Activated T-helper 17 cell treated with anti-CD3 and anti-CD28 coated beads, Interleukin-2, amount 50 U/mL, for 72 hours (primary cell): ENCODE results near the gene CYTH1. TPM values are rescaled to one million over a fixed set of nuclear protein-coding genes. Genes with fewer than 3 reads are reported as not detected.
A peak's percentile ranks its signal among the peaks of the same experiment; 100 is the strongest.

Source experiments
- ATAC-seq: fragments of 150-1000 bp; cut with Tn5 transposase; replicated peaks from 2 replicates; pipeline ENCODE4 v1.10.0; 2021; ENCODE audit warnings: mild to moderate bottlenecking, moderate library complexity
- H3K27ac Mint-ChIP-seq: one replicate; pipeline ENCODE4 v1.8.0; 2022; ENCODE audit warnings: mixed read lengths
- H3K27me3 Mint-ChIP-seq: one replicate; pipeline ENCODE4 v1.8.0; 2022; ENCODE audit warnings: mixed read lengths
- H3K36me3 Mint-ChIP-seq: one replicate; pipeline ENCODE4 v1.8.0; 2022; ENCODE audit warnings: low read depth, mild to moderate bottlenecking, mixed read lengths
- H3K4me1 Mint-ChIP-seq: one replicate; pipeline ENCODE4 v1.8.0; 2022; ENCODE audit warnings: mixed read lengths
- H3K4me3 Mint-ChIP-seq: one replicate; pipeline ENCODE4 v1.8.0; 2022; ENCODE audit warnings: mild to moderate bottlenecking, mixed read lengths
- H3K9me3 Mint-ChIP-seq: one replicate; pipeline ENCODE4 v1.8.0; 2022; ENCODE audit warnings: mixed read lengths
- total RNA-seq, 2 donors: library from RNA; stranded (reverse); gene quantifications; one replicate each; pipeline ENCODE4 v1.2.3, GENCODE V29; 2022

The CYTH1 gene
- total RNA-seq, 2 donors from 2014 or later, result 173 to 195 TPM

GRCh38 chr17:78797691-78798585, 15.9 kb upstream of the CYTH1 start:
- Mint-ChIP-seq H3K4me3 (peak overlapping the region; percentile 69), H3K36me3 (peaks cover 98% of the 10 kb centered on the region), H3K27ac (peak overlapping the region; percentile 88), H3K4me1 (peaks cover 56% of the 10 kb centered on the region), H3K27me3 (no peaks in the 10 kb centered on the region), H3K9me3 (no peaks in the 10 kb centered on the region)
- peak; percentile 58 for ATAC-seq

GRCh38 chr17:78797213-78797612, 15.1 kb upstream of the CYTH1 start:
- ATAC-seq, result no peak
- Mint-ChIP-seq H3K36me3 (peaks cover 94% of the 10 kb centered on the region), H3K4me1 (peaks cover 57% of the 10 kb centered on the region), H3K27ac (no peak overlapping the region), H3K9me3 (no peaks in the 10 kb centered on the region), H3K27me3 (no peaks in the 10 kb centered on the region), H3K4me3 (no peak overlapping the region)

- no peak for ATAC-seq
- H3K27ac Mint-ChIP-seq, result no peak overlapping the region
- H3K4me1 Mint-ChIP-seq, result peaks cover 62% of the 10 kb centered on the region
- H3K36me3 Mint-ChIP-seq, result peaks cover 94% of the 10 kb centered on the region
- no peaks in the 10 kb centered on the region for H3K27me3 Mint-ChIP-seq
- no peak overlapping the region for H3K4me3 Mint-ChIP-seq
- no peaks in the 10 kb centered on the region for H3K9me3 Mint-ChIP-seq
These were observed 14.4 kb upstream of the CYTH1 start for GRCh38 chr17:78796517-78796900.

- Mint-ChIP-seq H3K4me3 (no peak overlapping the region), H3K36me3 (peaks cover 94% of the 10 kb centered on the region), H3K4me1 (peaks cover 62% of the 10 kb centered on the region), H3K27me3 (no peaks in the 10 kb centered on the region), H3K9me3 (no peaks in the 10 kb centered on the region), H3K27ac (peak overlapping the region; percentile 59)
- ATAC-seq, result no peak
These were observed 13.9 kb upstream of the CYTH1 start for GRCh38 chr17:78795861-78796516.

GRCh38 chr17:78794864-78795640, 13.0 kb upstream of the CYTH1 start:
- Mint-ChIP-seq H3K4me1 (peaks cover 57% of the 10 kb centered on the region), H3K9me3 (no peaks in the 10 kb centered on the region), H3K27ac (peak overlapping the region; percentile 59), H3K36me3 (peaks cover 89% of the 10 kb centered on the region), H3K4me3 (no peak overlapping the region), H3K27me3 (no peaks in the 10 kb centered on the region)
- no peak for ATAC-seq

GRCh38 chr17:78794399-78794798, 12.3 kb upstream of the CYTH1 start:
- no peak overlapping the region for H3K4me3 Mint-ChIP-seq
- ATAC-seq, result no peak
- no peaks in the 10 kb centered on the region for H3K27me3 Mint-ChIP-seq
- H3K4me1 Mint-ChIP-seq, result peaks cover 58% of the 10 kb centered on the region
- H3K27ac Mint-ChIP-seq, result peak overlapping the region; percentile 51
- H3K9me3 Mint-ChIP-seq, result no peaks in the 10 kb centered on the region
- H3K36me3 Mint-ChIP-seq, result peaks cover 83% of the 10 kb centered on the region

GRCh38 chr17:78793968-78794367, 11.9 kb upstream of the CYTH1 start:
- ATAC-seq, result no peak
- H3K4me1 Mint-ChIP-seq, result peaks cover 54% of the 10 kb centered on the region

GRCh38 chr17:78793415-78793814, 11.3 kb upstream of the CYTH1 start:
- peaks cover 49% of the 10 kb centered on the region for H3K4me1 Mint-ChIP-seq
- H3K36me3 Mint-ChIP-seq, result peaks cover 73% of the 10 kb centered on the region

More at GRCh38 chr17:78793968-78794367, 11.9 kb upstream of the CYTH1 start:
- H3K27ac Mint-ChIP-seq, result peak overlapping the region; percentile 51
- H3K27me3 Mint-ChIP-seq, result no peaks in the 10 kb centered on the region
- H3K9me3 Mint-ChIP-seq, result no peaks in the 10 kb centered on the region
- no peak overlapping the region for H3K4me3 Mint-ChIP-seq
- H3K36me3 Mint-ChIP-seq, result peaks cover 78% of the 10 kb centered on the region

GRCh38 chr17:78791840-78792709, 10.0 kb upstream of the CYTH1 start:
- Mint-ChIP-seq H3K36me3 (peaks cover 68% of the 10 kb centered on the region), H3K27me3 (no peaks in the 10 kb centered on the region), H3K4me1 (peaks cover 48% of the 10 kb centered on the region), H3K9me3 (no peaks in the 10 kb centered on the region), H3K4me3 (no peak overlapping the region), H3K27ac (peak overlapping the region; percentile 61)
- ATAC-seq, result no peak

More at GRCh38 chr17:78793415-78793814, 11.3 kb upstream of the CYTH1 start:
- Mint-ChIP-seq H3K4me3 (no peak overlapping the region), H3K27ac (peak overlapping the region; percentile 51), H3K27me3 (no peaks in the 10 kb centered on the region), H3K9me3 (no peaks in the 10 kb centered on the region)
- no peak for ATAC-seq

GRCh38 chr17:78790552-78790951, 8.5 kb upstream of the CYTH1 start:
- H3K36me3 Mint-ChIP-seq, result peaks cover 55% of the 10 kb centered on the region
- no peak overlapping the region for H3K27ac Mint-ChIP-seq

GRCh38 chr17:78789663-78790181, 7.6 kb upstream of the CYTH1 start:
- H3K4me1 Mint-ChIP-seq, result peaks cover 39% of the 10 kb centered on the region
- H3K36me3 Mint-ChIP-seq, result peaks cover 47% of the 10 kb centered on the region
- H3K27me3 Mint-ChIP-seq, result no peaks in the 10 kb centered on the region
- H3K27ac Mint-ChIP-seq, result peak overlapping the region; percentile 50
- ATAC-seq, result no peak
- peak overlapping the region; percentile 19 for H3K4me3 Mint-ChIP-seq
- no peaks in the 10 kb centered on the region for H3K9me3 Mint-ChIP-seq

More at GRCh38 chr17:78790552-78790951, 8.5 kb upstream of the CYTH1 start:
- no peaks in the 10 kb centered on the region for H3K9me3 Mint-ChIP-seq
- no peaks in the 10 kb centered on the region for H3K27me3 Mint-ChIP-seq
- H3K4me3 Mint-ChIP-seq, result no peak overlapping the region
- peaks cover 39% of the 10 kb centered on the region for H3K4me1 Mint-ChIP-seq
- no peak for ATAC-seq

GRCh38 chr17:78789149-78789662, 7.1 kb upstream of the CYTH1 start:
- peak overlapping the region; percentile 50 for H3K27ac Mint-ChIP-seq
- no peaks in the 10 kb centered on the region for H3K27me3 Mint-ChIP-seq
- peak; percentile 23 for ATAC-seq

GRCh38 chr17:78788451-78788850, 6.4 kb upstream of the CYTH1 start:
- no peak for ATAC-seq
- Mint-ChIP-seq H3K36me3 (peaks cover 35% of the 10 kb centered on the region), H3K27ac (no peak overlapping the region), H3K4me3 (no peak overlapping the region), H3K9me3 (no peaks in the 10 kb centered on the region), H3K27me3 (no peaks in the 10 kb centered on the region), H3K4me1 (peaks cover 34% of the 10 kb centered on the region)

More at GRCh38 chr17:78789149-78789662, 7.1 kb upstream of the CYTH1 start:
- H3K9me3 Mint-ChIP-seq, result no peaks in the 10 kb centered on the region
- H3K4me3 Mint-ChIP-seq, result peak overlapping the region; percentile 19
- peaks cover 42% of the 10 kb centered on the region for H3K36me3 Mint-ChIP-seq
- H3K4me1 Mint-ChIP-seq, result peaks cover 36% of the 10 kb centered on the region
